ENCODE data around the gene GPC3.

The GPC3 gene

DNA sequence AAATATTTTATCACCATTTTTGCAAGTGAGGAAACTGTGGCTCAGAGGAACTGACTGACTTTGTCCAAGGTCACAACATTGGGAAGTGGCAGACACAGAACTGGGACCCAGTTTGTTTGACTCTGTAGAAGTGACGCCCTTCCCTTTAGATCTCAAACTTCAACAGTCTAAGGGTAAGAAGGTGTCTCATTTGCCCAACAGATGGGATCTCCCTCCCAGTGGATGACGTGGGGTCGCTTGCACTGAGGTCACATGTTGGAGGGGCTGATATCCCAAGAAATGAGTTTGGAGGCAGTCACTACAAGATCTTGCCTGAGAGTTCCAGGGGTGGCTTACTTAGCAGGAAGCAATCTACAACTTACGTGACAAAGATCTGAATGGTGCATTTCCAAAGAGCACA lies 397.6 kb downstream of the GPC3 start:
- no peak for DNase-seq

DNA sequence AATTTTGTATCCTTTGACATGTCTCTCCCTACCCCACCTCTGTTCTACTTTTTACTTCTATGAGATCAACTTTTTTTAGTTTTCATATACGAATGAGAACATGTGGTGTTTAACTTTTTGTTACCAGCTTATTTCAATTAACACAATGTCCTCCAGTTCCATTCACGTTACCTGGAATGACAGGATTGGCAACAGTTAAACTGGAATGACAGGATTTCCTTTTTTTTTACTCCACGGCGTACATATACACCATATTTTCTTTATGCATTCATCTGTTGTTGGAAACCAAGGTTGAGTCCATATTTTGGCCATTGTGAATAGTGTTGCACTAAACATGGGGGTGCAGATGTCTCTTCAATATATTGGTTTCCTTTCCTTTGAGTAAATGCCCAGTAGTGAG lies 398.3 kb downstream of the GPC3 start:
- no peak for DNase-seq

- DNase-seq: no peak
Observed at GRCh38 chrX:133586443-133586842, 399.0 kb downstream of the GPC3 start.

- DNase-seq: no peak
Observed at GRCh38 chrX:133583825-133584224, 401.6 kb downstream of the GPC3 start.

DNA sequence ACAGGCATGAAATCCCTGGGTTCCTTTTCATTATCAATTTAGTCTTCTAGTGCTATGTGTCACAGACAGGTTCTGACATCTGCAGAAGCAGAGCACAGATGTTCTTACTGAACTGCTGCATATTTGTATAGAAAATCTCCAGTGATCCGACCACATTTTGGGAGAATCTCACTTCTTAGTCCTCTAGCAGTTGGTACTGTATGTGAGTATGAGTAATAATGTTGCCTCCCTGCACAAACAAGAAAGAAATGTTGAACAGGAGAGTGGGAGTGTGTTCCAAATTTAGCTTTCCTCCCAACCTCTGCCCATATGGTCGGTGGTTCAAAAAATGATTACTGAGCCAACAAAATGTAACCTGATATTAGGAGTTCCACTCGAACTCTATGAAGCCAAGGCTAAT lies 404.8 kb downstream of the GPC3 start:
- no peak for DNase-seq

GRCh38 chrX:133579631-133580030 lies 405.8 kb downstream of the GPC3 start:
- no peak for DNase-seq

GRCh38 chrX:133576876-133577275 lies 408.5 kb downstream of the GPC3 start:
- no peak for DNase-seq

DNA sequence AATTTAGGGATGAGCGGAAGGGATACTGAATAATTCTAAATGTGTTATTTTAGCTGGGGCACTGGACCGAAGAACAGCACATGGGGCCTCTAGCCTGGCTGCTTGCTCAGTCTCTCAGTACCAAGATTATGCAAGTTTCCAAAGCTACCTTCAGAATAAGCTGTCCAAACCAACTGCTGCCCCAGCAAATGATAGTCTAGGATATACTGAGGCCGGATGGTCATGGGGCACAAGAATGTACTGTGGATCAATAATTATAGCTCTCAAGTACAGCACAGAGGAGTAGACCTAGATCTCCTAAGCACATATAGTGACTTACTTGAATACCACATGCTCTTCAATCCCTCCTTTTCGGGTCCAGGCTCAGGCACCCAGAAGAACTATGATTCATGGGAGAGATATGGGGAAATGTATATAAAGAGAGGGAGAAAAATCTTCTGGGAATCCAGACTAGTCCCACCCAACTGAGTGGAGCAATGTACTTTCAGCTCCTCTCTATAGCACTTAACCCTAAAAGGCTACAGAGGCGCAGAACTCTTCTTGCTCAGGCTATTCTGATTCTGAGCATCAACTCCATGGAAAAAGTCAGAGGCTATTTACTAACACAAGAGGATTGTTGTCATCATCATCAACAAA lies 409.8 kb downstream of the GPC3 start:
- DNase-seq: no peak

GRCh38 chrX:133574716-133575115 lies 410.7 kb downstream of the GPC3 start:
- no peak for DNase-seq

DNA sequence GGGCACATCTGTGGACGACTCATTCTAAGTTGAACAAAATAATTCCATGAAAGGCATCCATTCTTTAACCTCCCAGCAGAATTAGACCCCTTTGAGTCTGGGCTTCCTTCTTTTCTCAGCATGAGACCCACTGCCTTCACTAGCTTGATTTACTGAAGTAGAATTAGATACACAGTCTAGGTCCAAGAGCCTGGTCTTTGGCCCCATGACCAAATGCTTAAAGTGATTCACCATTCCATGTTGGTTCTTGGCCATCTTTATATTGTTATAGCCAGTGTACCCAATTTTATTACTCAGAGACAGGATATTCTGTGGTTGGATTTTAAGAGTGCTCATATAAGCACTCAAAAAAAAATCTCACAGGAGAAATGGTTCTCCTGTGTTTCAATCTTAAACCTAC lies 414.8 kb downstream of the GPC3 start:
- no peak for DNase-seq

GRCh38 chrX:133569217-133569616 lies 416.2 kb downstream of the GPC3 start:
- DNase-seq: no peak

DNA sequence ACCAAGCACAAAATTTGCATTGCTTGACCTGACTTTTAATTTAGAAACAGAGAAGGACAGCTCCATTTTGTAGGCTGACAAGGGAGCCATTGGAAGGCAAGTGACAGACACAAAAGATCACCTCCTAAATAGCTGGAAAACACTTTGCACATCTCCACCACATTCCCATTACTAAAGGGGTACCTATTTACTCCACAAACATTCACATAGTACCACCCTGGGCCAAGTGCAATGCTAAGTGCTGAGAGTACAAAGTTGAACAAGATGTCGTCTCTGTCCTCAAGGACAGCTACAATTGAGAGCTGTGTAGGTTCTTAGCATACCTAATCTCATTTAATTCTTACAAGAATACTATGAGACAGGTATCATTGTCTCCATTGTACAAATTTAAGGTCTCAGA lies 417.3 kb downstream of the GPC3 start:
- no peak for DNase-seq

DNA sequence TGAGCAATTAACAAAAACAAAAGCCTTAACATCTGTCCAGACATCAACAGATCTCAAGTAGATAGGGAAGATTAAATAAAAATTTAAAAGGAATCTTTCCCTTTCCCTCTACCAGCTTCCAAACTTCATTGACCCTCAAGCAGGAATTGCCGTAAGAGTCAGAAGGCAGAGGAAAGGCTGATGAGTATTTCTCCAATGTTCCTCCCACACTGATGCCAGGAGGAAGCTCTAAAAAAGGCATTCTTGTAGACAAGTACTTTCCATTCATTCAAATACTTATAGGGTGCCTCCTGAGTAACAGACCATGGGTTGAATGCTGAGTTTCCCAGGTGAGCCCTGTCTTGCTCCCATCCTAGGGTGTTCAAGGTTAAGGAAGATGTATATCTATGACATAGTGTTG lies 418.5 kb downstream of the GPC3 start:
- DNase-seq: no peak

DNA sequence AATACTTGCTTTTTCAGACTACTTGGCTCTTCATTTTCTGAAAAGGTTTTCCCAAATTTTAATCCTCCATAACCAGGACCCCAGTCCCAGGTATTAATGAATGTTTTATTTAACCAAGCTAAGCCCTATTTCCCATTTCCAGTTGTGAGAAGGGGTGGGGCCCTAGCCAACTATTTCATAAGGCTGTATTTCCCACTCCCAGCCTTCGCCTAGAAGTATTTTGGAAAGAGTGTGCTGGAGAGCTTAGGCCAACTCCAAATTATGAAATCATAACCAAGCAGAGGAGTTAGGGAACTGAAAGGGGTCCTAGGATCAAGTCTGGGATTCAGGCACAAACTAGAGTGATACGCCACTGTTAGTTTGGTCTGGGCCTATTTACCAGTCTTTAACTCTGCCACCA lies 421.7 kb downstream of the GPC3 start:
- no peak for DNase-seq

DNA sequence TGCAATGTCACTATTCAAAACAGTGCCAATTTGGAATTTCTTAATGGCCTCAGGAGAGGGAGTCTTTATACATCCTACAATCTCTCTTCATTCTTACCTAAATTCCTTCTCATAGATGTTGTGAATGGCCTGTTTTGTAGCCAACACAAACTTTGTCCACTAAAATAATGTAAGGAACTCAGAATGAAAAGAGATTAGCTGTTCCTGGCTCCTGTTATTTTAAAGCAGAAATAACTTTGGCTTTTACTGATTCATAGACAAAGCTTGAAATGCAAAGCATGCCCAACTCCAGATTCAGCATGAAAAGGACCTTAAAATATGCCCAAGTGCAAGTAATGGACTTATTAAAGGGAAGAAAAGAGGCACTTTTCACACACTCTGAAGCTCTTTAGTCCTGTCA lies 424.1 kb downstream of the GPC3 start:
- no peak for DNase-seq

DNA sequence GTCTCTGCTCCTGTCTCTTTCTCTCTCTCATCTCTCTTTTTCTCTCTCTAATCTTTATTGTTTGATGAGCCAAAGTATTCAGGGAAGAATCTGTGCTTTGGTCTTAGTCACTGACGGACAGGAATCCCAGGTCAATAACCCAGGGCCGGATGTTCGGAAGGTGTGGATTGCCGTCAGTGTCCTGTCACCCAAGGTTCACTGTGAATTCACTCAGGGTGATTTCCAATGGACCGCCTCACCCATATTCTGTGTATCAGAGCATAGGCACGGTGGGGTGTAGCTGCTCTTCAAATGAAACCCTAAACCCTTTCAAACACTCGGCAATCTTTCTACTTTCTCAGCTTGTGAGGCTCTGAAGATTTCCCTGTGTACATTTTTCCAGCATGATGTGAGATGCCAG lies 425.5 kb downstream of the GPC3 start:
- DNase-seq: no peak

DNA sequence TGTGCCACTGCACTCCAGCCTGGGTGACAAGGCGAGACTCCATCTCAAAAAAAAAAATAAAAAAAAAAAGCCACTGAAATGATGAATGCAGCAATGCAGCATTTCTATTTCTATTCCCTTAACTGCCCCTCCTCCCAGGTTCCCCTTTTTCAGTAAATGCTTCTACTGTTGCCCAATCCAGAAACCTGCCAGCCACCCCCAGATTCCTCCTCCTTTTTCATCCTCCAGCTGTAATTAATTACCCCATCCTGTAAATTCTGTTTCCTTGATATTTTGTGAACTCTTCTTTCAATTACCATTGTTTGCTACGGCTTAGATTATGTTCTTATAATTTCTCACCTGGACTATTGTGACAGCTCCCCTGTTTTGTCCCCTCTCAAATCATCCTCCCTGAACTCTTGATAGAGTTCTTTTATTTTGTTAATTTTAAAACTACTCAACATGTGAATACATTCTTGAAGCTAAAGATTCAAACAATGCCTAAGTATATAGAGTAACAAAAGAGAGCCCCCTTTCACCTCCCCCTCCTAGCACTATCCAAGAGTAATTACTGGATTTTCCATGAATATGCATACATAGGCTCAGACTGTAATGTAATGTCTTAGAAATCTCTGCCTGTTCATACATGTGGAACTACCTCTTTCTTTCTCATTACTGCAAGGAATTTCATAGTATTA lies 429.5 kb downstream of the GPC3 start:
- no peak for DNase-seq

GRCh38 chrX:133550665-133551485 lies 434.5 kb downstream of the GPC3 start:
- no peak for DNase-seq

- DNase-seq: no peak
Observed at GRCh38 chrX:133549295-133549933, 436.0 kb downstream of the GPC3 start.

DNA sequence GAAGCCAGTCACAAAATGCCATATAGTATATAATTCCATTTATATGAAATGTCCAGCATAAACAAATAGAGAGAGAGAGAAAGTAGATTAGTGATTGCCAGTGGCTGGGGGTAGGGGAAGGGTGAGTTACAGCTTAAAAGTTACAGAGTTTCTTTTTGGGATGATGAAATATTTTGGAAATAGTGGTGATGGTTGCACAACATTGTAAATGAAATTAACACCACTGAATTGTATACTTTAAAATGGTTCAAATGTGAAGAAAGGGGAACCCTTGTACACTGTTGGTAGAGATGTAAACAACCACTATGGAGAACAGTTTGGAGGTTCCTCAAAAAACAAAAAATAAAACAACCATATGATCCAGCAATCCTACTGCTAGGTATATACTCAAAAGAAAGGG lies 439.0 kb downstream of the GPC3 start:
- DNase-seq: no peak

DNA sequence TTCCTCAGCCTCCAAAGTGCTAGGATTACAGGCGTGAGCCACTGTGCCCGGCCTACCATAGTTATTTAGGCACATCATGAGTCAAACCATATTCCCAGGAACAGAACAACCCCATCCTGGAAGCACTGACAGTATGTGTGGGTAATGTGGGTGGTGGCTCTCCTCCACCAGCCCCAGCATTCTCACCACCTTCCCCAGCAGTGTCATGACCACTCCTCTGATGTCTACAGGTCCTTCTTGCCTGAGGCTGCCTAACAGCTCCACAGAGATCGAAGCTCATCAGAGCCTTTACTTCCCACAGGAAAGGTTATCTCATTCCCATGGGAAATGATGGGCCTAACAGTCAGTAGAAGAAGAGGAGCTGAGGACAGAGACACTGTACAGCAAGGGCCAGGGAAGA lies 440.6 kb downstream of the GPC3 start:
- DNase-seq: no peak

- no peak for DNase-seq
Observed at GRCh38 chrX:133544115-133544514, 441.3 kb downstream of the GPC3 start.

DNA sequence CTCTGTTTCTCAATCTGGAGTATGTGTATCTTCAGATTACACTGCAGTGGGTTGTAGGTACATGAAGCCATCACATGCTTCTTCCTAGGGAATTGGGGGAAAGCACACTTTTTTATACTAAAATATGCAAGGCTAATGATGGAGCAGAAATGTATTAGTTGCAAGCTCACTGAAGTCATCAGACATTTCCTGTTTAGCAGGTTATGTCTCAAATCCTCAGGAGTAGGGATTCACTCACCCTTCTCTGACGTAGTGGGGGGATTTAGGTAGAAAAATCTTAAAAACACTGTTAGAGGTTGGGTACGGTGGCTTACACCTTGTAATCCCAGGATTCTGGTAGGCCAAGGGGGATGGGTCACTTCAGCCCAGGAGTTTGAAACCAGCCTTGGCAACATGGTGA lies 441.7 kb downstream of the GPC3 start:
- no peak for DNase-seq

DNA sequence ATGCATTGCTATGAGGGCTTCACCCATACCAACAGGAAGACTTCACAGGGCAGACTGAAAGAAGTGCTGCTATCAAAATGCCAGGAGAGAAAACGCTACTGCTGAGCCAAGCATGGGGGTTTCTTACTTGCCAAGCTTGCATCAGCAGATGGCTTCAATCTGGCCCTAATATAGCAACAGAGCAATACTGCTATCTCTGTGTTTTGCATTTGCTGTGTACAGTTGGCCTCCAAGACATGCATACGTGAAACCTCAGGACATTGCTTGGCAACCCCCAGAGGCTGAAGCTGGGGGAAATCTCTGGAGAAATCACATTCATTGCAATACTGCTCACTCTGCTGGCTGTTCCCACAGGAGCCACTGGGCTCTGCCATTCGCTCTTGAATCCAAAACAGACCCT lies 442.9 kb downstream of the GPC3 start:
- no peak for DNase-seq
